COLO668 (cell line): ENCODE data around the gene AHSA1.

ENCODE experiments used
- DNase-seq: peaks from one replicate; lab custom pipeline; 2025; ENCODE audit not compliant: unreplicated experiment; lab: John Stamatoyannopoulos, UW

The AHSA1 gene

GRCh38 chr14:77507762-77508161 is 49.9 kb downstream of the AHSA1 start:
- DNase-seq: no peak

- no peak for DNase-seq
Observed at GRCh38 chr14:77508249-77508648, 50.4 kb downstream of the AHSA1 start.

GRCh38 chr14:77508876-77509275 is 51.0 kb downstream of the AHSA1 start:
- no peak for DNase-seq

- no peak for DNase-seq
Observed at GRCh38 chr14:77509366-77509765, 51.5 kb downstream of the AHSA1 start.

GRCh38 chr14:77511486-77512162 is 53.7 kb downstream of the AHSA1 start:
- no peak for DNase-seq

- no peak for DNase-seq
Observed at GRCh38 chr14:77516126-77516525, 58.2 kb downstream of the AHSA1 start.
